Fibroblast of skin of abdomen (primary cell): Measurements from ENCODE around the gene DPH1.

Experiments used
- DNase-seq: peaks from one replicate; pipeline ENCODE4 v3.0.0-alpha.2; 2013

The DPH1 gene

GRCh38 chr17:2050300-2051060 is 20.5 kb downstream of the DPH1 start:
- DNase-seq = peak; percentile 78

- peak; percentile 63 for DNase-seq
These were observed 21.3 kb downstream of the DPH1 start for GRCh38 chr17:2051061-2051932.

- DNase-seq = no peak
These were observed 22.1 kb downstream of the DPH1 start for GRCh38 chr17:2051933-2052559.

- DNase-seq = peak; percentile 74
These were observed 23.7 kb downstream of the DPH1 start for GRCh38 chr17:2053380-2054261.

- no peak for DNase-seq
These were observed 24.2 kb downstream of the DPH1 start for GRCh38 chr17:2054262-2054511.

- DNase-seq = peak; percentile 81
These were observed 24.7 kb downstream of the DPH1 start, which contains the start of gene HIC1 for GRCh38 chr17:2054512-2055291. Gene HIC1, plus strand, starts transcription at chr17:2055103. Its CDS starts 1,588 bp downstream, at chr17:2056691.

GRCh38 chr17:2055292-2056205 is 25.6 kb downstream of the DPH1 start:
- peak; percentile 67 for DNase-seq

GRCh38 chr17:2056206-2057174 is 26.5 kb downstream of the DPH1 start:
- DNase-seq = peak; percentile 65

DNA sequence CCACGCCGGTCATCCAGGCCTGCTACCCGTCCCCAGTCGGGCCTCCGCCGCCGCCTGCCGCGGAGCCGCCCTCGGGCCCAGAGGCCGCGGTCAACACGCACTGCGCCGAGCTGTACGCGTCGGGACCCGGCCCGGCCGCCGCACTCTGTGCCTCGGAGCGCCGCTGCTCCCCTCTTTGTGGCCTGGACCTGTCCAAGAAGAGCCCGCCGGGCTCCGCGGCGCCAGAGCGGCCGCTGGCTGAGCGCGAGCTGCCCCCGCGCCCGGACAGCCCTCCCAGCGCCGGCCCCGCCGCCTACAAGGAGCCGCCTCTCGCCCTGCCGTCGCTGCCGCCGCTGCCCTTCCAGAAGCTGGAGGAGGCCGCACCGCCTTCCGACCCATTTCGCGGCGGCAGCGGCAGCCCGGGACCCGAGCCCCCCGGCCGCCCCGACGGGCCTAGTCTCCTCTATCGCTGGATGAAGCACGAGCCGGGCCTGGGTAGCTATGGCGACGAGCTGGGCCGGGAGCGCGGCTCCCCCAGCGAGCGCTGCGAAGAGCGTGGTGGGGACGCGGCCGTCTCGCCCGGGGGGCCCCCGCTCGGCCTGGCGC is 27.3 kb downstream of the DPH1 start:
- no peak for DNase-seq

- DNase-seq = peak; percentile 47
These were observed 28.0 kb downstream of the DPH1 start for GRCh38 chr17:2057760-2058585.

GRCh38 chr17:2058586-2059546 is 28.9 kb downstream of the DPH1 start:
- peak; percentile 74 for DNase-seq

- DNase-seq = no peak
These were observed 29.8 kb downstream of the DPH1 start for GRCh38 chr17:2059547-2060384.

DNA sequence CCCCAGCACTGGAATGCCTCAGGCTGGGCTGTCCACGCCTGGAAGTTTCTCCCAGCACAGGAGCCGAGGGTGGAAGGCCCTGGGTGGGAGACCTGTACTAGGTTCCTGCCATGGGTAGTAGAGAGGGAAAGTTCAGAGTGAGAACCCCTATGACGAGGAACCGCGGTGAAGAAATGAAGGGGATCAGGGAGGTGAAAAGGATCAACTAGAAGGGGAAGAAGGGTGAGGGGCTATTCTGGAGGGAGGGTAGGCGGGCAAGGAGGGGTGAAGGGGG is 30.4 kb downstream of the DPH1 start:
- DNase-seq = no peak

DNA sequence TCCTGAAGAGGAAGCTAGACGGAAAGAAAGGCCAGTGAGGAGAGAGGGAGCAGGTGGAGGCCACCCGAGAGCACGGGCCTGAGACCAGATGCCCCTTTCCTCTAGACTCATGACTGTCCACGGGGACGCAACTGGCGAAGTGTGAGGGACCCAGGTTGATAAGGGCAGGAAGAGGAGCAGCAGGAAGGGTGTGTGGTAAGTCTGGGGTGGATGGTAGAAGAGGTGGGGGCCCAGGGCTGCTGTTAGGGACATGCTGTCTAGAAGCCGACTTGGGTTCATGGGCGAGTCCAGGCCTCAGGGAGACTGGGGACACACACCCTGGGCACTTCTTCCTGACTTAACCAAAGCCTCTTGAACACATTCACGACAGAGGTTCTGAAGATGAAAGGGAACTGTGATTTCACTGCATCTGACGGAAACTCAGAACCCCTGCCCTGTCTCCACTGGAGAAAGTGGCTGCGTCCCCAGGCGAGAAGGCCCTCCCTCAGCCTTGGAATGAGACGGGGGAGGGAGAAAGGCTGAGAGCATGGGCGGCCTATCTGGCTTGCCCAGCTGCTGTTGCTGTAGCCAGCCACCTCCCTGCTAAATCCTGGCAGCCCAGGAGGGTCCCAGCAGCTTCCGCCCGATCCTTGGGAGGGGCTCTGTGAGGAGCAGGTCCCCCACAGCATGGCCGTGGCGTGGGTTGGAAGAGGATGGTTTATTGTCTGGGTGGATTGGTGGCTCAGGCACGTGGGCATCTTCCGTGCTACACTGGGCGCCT is 30.9 kb downstream of the DPH1 start:
- DNase-seq = no peak

GRCh38 chr17:2061441-2061958 is 31.5 kb downstream of the DPH1 start:
- no peak for DNase-seq
